Keratinocyte (primary cell): ENCODE measurements around the gene PRKCH. TPM values are rescaled to one million over a fixed set of nuclear protein-coding genes. Genes with fewer than 3 reads are reported as not detected.

Experiments
- DNase-seq: peaks from one replicate; pipeline ENCODE4 v3.0.0-alpha.2; 2011; ENCODE audit warnings: low read depth, missing footprints, low spot score
- FAIRE-seq: peaks from 2 replicates; lab custom pipeline; 2011; peaks lifted over from hg19 to GRCh38; lab: Jason Lieb, UNC
- H2AFZ ChIP-seq: 2 replicates; pipeline ENCODE4 v1.6.0; 2012; ENCODE audit warnings: low read length, control low read depth, inconsistent platforms; ENCODE audit not compliant: control insufficient read depth
- H3K27ac ChIP-seq: 2 replicates; pipeline ENCODE4 v1.5.1; 2011; ENCODE audit warnings: low read length; ENCODE audit not compliant: control insufficient read depth, insufficient read depth
- H3K27me3 ChIP-seq: 3 replicates; pipeline ENCODE4 v1.6.0; 2011; ENCODE audit warnings: low read length; ENCODE audit not compliant: control insufficient read depth, insufficient read depth; ENCODE audit errors: extremely low read depth
- H3K36me3 ChIP-seq, 2 experiments: 2 replicates in 1 of 2; 3 replicates in 1 of 2; pipeline ENCODE4 v1.5.1; 2011; ENCODE audit warnings: low read length in 2 of 2, mild to moderate bottlenecking in 1 of 2; ENCODE audit not compliant: control insufficient read depth in 2 of 2, insufficient read depth in 2 of 2; ENCODE audit errors: extremely low read depth in 1 of 2
- H3K4me1 ChIP-seq: 3 replicates; pipeline ENCODE4 v1.5.1; 2011; ENCODE audit warnings: low read length; ENCODE audit not compliant: control insufficient read depth, insufficient read depth; ENCODE audit errors: extremely low read depth
- H3K4me2 ChIP-seq: 3 replicates; pipeline ENCODE4 v1.6.0; 2011; ENCODE audit warnings: low read depth, low read length; ENCODE audit not compliant: control insufficient read depth, insufficient read depth; ENCODE audit errors: extremely low read depth
- H3K4me3 ChIP-seq, 3 experiments: fragments of 200-600 bp in 1 of 3; sonication (generic) in 1 of 3; 2 replicates in 2 of 3; 3 replicates in 1 of 3; pipeline ENCODE4 v1.5.1; 2011 to 2016; ENCODE audit warnings: low read length in 3 of 3, mild to moderate bottlenecking in 3 of 3, control low read depth in 2 of 3, inconsistent platforms in 1 of 3, low read depth in 1 of 3, mixed read lengths in 1 of 3, mixed run types in 1 of 3, moderate library complexity in 1 of 3; ENCODE audit not compliant: control insufficient read depth in 2 of 3, insufficient read depth in 2 of 3; ENCODE audit errors: extremely low read depth in 1 of 3
- H3K79me2 ChIP-seq: 2 replicates; pipeline ENCODE4 v1.6.0; 2012; ENCODE audit warnings: low read length; ENCODE audit not compliant: control insufficient read depth, insufficient read depth
- H3K9ac ChIP-seq: 3 replicates; pipeline ENCODE4 v1.6.0; 2011; ENCODE audit warnings: low read length; ENCODE audit not compliant: control insufficient read depth, insufficient read depth; ENCODE audit errors: extremely low read depth
- H3K9me1 ChIP-seq: 3 replicates; pipeline ENCODE4 v1.6.0; 2011; ENCODE audit warnings: low read length; ENCODE audit not compliant: control insufficient read depth, insufficient read depth; ENCODE audit errors: extremely low read depth
- H3K9me3 ChIP-seq: 2 replicates; pipeline ENCODE4 v1.5.1; 2012; ENCODE audit warnings: low read depth, low read length; ENCODE audit not compliant: control insufficient read depth
- H4K20me1 ChIP-seq: 3 replicates; pipeline ENCODE4 v1.6.0; 2011; ENCODE audit warnings: low read length; ENCODE audit not compliant: control insufficient read depth, insufficient read depth; ENCODE audit errors: extremely low read depth
- CTCF ChIP-seq, 3 experiments: IDR thresholded peaks in 1 of 3; conservative IDR thresholded peaks in 1 of 3; optimal IDR thresholded peaks in 1 of 3; 2 replicates in 2 of 3; 3 replicates in 1 of 3; pipeline versions ENCODE3 to v1.5.1; 2011; ENCODE audit warnings: low read length in 3 of 3, mild to moderate bottlenecking in 3 of 3, moderate library complexity in 2 of 3, control low read depth in 1 of 3, inconsistent platforms in 1 of 3; ENCODE audit not compliant: insufficient read depth in 2 of 3; ENCODE audit errors: extremely low read depth in 1 of 3
- EZH2 ChIP-seq: IDR thresholded peaks from one replicate; pipeline ENCODE4 v1.6.1; 2012; ENCODE audit warnings: inconsistent platforms, mild to moderate bottlenecking, low read length, moderate library complexity
- dilution Hi-C: fragments of 300-500 bp; cut with MboI; formaldehyde crosslinking; loops from one replicate; pipeline ENCODE4 v1.7.0; 2020; ENCODE audit warnings: low sequenced_read_pairs; ENCODE audit not compliant: extremely low pct_ligation_motif_present
- polyA plus RNA-seq, 5 experiments: library from polyadenylated mRNA; depleted of rRNA in 3 of 5; stranded (reverse) in 3 of 5; stranded (forward) in 1 of 5; unstranded in 1 of 5; fragments of >200 nt; gene quantifications; 1 replicate in 1 of 5; 2 replicates in 3 of 5; 3 replicates in 1 of 5; pipeline versions ENCODE4 v1.2.1 to v1.2.3, GENCODE V29; 2011 to 2012; ENCODE audit warnings: missing spikeins in 2 of 5, low read depth in 1 of 5, low replicate concordance in 1 of 5

The PRKCH gene
- polyA plus RNA-seq, 1 donor (not counting 4 experiments of a cell fraction or from before 2014, with no cell fraction given): 13.7 TPM

- TF ChIP-seq EZH2 (no peak), CTCF (optimal IDR thresholded peaks at IDR 0.05 in 1 of 3, IDR thresholded peaks at IDR 0.05 in 1 of 3, conservative IDR thresholded peaks at IDR 0.05 in 1 of 3; ENCODE audit: extremely low read depth in 1 of 3, insufficient read depth in 2 of 3, low read length in 3 of 3) (no peak)
- H3K9ac ChIP-seq: peak overlapping the region; percentile 80
- no peaks in the 10 kb centered on the region for H4K20me1 ChIP-seq
- no peaks in the 10 kb centered on the region for H3K27me3 ChIP-seq
- DNase-seq (no peak), FAIRE-seq (no peak)
- dilution Hi-C loops: no loop called here
- peak overlapping the region in 1 of 3 experiments; percentile 25 for H3K4me3 ChIP-seq
- H3K4me2 ChIP-seq: peak overlapping the region; percentile 76
- H3K9me1 ChIP-seq: no peaks in the 10 kb centered on the region
- no peak overlapping the region for H2AFZ ChIP-seq
- no peaks in the 10 kb centered on the region for H3K79me2 ChIP-seq
- H3K36me3 ChIP-seq: no peaks in the 10 kb centered on the region
- H3K9me3 ChIP-seq: no peaks in the 10 kb centered on the region
- H3K27ac ChIP-seq: peak overlapping the region; percentile 98
- peaks cover 64% of the 10 kb centered on the region for H3K4me1 ChIP-seq
Observed at GRCh38 chr14:61563162-61563511, 241.8 kb downstream of the PRKCH start.

GRCh38 chr14:61563880-61564617 is 242.7 kb downstream of the PRKCH start:
- DNase-seq (no peak), FAIRE-seq (peak; percentile 32)
- Histone ChIP-seq H3K27me3 (no peaks in the 10 kb centered on the region), H3K4me3 (peak overlapping the region in 1 of 3 experiments; percentile 9), H3K79me2 (no peaks in the 10 kb centered on the region), H2AFZ (peak overlapping the region; percentile 92), H3K4me2 (peak overlapping the region; percentile 76), H3K27ac (peak overlapping the region; percentile 98), H3K4me1 (peaks cover 73% of the 10 kb centered on the region), H3K9me3 (no peaks in the 10 kb centered on the region), H4K20me1 (no peaks in the 10 kb centered on the region), H3K36me3 (no peaks in the 10 kb centered on the region), H3K9me1 (no peaks in the 10 kb centered on the region), H3K9ac (peak overlapping the region; percentile 80)
- no peak for TF ChIP-seq CTCF (optimal IDR thresholded peaks at IDR 0.05 in 1 of 3, IDR thresholded peaks at IDR 0.05 in 1 of 3, conservative IDR thresholded peaks at IDR 0.05 in 1 of 3; ENCODE audit: extremely low read depth in 1 of 3, insufficient read depth in 2 of 3, low read length in 3 of 3)
- TF ChIP-seq EZH2: no peak
- dilution Hi-C loops: no loop called here
